MM.1S (cell line): ENCODE results near the gene CCDC40.

Experiments
- DNase-seq: peaks from one replicate; pipeline ENCODE4 v3.0.0-alpha.2; 2015
- H2AFZ ChIP-seq: fragments of 300-600 bp; sonication (generic); 2 replicates; pipeline ENCODE4 v1.6.0; 2016; ENCODE audit warnings: antibody characterized with exemption, low read length
- H3F3A ChIP-seq: fragments of 300-600 bp; sonication (generic); 2 replicates; pipeline ENCODE4 v1.6.1; 2016; ENCODE audit warnings: mild to moderate bottlenecking, antibody characterized with exemption, low read length, moderate library complexity, mixed read lengths; ENCODE audit not compliant: insufficient read depth
- H3K27ac ChIP-seq: fragments of 300-600 bp; sonication (generic); 2 replicates; pipeline ENCODE4 v1.5.1; 2016; ENCODE audit warnings: mild to moderate bottlenecking, low read length
- H3K27me3 ChIP-seq: fragments of 300-600 bp; sonication (generic); replicated peaks from 2 replicates; pipeline ENCODE4 v1.6.0; 2016; ENCODE audit warnings: low read length; ENCODE audit not compliant: insufficient read depth
- H3K36me3 ChIP-seq: fragments of 300-600 bp; sonication (generic); replicated peaks from 2 replicates; pipeline ENCODE4 v1.6.1; 2016; ENCODE audit warnings: mild to moderate bottlenecking, low read length, mixed read lengths; ENCODE audit not compliant: insufficient read depth
- H3K4me1 ChIP-seq: fragments of 300-600 bp; sonication (generic); 2 replicates; pipeline ENCODE4 v1.6.1; 2016; ENCODE audit warnings: low read length, mixed read lengths
- H3K4me2 ChIP-seq: fragments of 300-600 bp; sonication (generic); 2 replicates; pipeline ENCODE4 v1.6.0; 2016; ENCODE audit warnings: low read depth, low read length
- H3K4me3 ChIP-seq: fragments of 300-600 bp; sonication (generic); 2 replicates; pipeline ENCODE4 v1.5.1; 2016; ENCODE audit warnings: low read length, mixed read lengths
- H3K79me2 ChIP-seq: fragments of 300-600 bp; sonication (generic); 2 replicates; pipeline ENCODE4 v1.6.1; 2016; ENCODE audit warnings: mixed run types, low read length, mixed read lengths
- H3K9ac ChIP-seq: fragments of 300-600 bp; sonication (generic); 2 replicates; pipeline ENCODE4 v1.6.1; 2016; ENCODE audit warnings: low read length, mixed read lengths
- H3K9me2 ChIP-seq: fragments of 300-600 bp; sonication (generic); replicated peaks from 2 replicates; pipeline ENCODE4 v1.6.1; 2016; ENCODE audit warnings: mild to moderate bottlenecking, low read length, mixed read lengths; ENCODE audit not compliant: insufficient read depth
- H3K9me3 ChIP-seq: fragments of 300-600 bp; sonication (generic); replicated peaks from 2 replicates; pipeline ENCODE4 v1.6.1; 2016; ENCODE audit warnings: mild to moderate bottlenecking, low read length, mixed read lengths; ENCODE audit not compliant: insufficient read depth
- H4K20me1 ChIP-seq: fragments of 300-600 bp; sonication (generic); 2 replicates; pipeline ENCODE4 v1.6.1; 2016; ENCODE audit warnings: mild to moderate bottlenecking, low read length, moderate library complexity, mixed read lengths; ENCODE audit not compliant: insufficient read depth
- CTCF ChIP-seq: fragments of 300-600 bp; sonication (generic); IDR thresholded peaks from 2 replicates; pipeline ENCODE4 v1.5.1; 2016; ENCODE audit warnings: antibody characterized with exemption, low read length, mixed read lengths
- EZH2 ChIP-seq: fragments of 300-600 bp; sonication (generic); optimal IDR thresholded peaks from 2 replicates; pipeline ENCODE3; 2017; ENCODE audit warnings: low read depth, mild to moderate bottlenecking, antibody characterized with exemption, low read length, mixed read lengths
- EZH2phosphoT487 ChIP-seq: fragments of 300-600 bp; sonication (generic); IDR thresholded peaks from 2 replicates; pipeline ENCODE4 v1.6.1; 2018; ENCODE audit warnings: antibody characterized with exemption, low read length

Gene CCDC40

DNA sequence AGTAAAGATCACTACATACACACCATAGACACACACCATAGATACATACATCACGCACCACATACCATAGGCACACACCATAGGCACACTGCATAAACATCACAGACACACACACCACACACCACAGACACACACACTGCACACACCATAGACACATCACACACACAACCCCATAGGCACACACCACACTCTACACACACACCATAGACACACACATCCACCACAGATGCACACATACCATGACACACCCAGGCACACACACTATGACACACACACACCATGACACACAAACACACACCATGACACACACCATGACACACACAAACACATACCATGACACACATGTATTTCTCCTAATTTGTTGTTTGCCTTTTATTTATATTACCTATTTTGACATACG, 14.8 kb upstream of the CCDC40 start:
- Histone ChIP-seq H4K20me1 (no peaks in the 10 kb centered on the region), H3K9me3 (no peaks in the 10 kb centered on the region), H3K4me3 (no peak overlapping the region), H3K27ac (no peak overlapping the region), H3K27me3 (peaks cover 62% of the 10 kb centered on the region), H2AFZ (no peak overlapping the region), H3K36me3 (no peaks in the 10 kb centered on the region), H3K9me2 (no peaks in the 10 kb centered on the region), H3K4me1 (no peaks in the 10 kb centered on the region), H3F3A (peaks cover 3% of the 10 kb centered on the region; the same call in 1 of the 2 replicates), H3K9ac (no peak overlapping the region), H3K4me2 (no peak overlapping the region), H3K79me2 (no peaks in the 10 kb centered on the region)
- no peak for TF ChIP-seq EZH2phosphoT487
- DNase-seq: no peak

GRCh38 chr17:80023481-80024205, 12.8 kb upstream of the CCDC40 start:
- H3K9me3 ChIP-seq: no peaks in the 10 kb centered on the region
- no peak for DNase-seq
- H3K9ac ChIP-seq: no peak overlapping the region
- no peak overlapping the region for H3K4me3 ChIP-seq
- no peak for TF ChIP-seq EZH2phosphoT487
- no peak for TF ChIP-seq EZH2
- no peak for TF ChIP-seq CTCF
- H3K4me2 ChIP-seq: no peak overlapping the region
- H3K27ac ChIP-seq: no peak overlapping the region
- H2AFZ ChIP-seq: no peak overlapping the region
- peaks cover 3% of the 10 kb centered on the region; the same call in 1 of the 2 replicates for H3F3A ChIP-seq
- no peaks in the 10 kb centered on the region for H3K79me2 ChIP-seq
- H3K36me3 ChIP-seq: no peaks in the 10 kb centered on the region
- H3K9me2 ChIP-seq: no peaks in the 10 kb centered on the region
- peaks cover 64% of the 10 kb centered on the region for H3K27me3 ChIP-seq
- H4K20me1 ChIP-seq: no peaks in the 10 kb centered on the region
- no peaks in the 10 kb centered on the region for H3K4me1 ChIP-seq

DNA sequence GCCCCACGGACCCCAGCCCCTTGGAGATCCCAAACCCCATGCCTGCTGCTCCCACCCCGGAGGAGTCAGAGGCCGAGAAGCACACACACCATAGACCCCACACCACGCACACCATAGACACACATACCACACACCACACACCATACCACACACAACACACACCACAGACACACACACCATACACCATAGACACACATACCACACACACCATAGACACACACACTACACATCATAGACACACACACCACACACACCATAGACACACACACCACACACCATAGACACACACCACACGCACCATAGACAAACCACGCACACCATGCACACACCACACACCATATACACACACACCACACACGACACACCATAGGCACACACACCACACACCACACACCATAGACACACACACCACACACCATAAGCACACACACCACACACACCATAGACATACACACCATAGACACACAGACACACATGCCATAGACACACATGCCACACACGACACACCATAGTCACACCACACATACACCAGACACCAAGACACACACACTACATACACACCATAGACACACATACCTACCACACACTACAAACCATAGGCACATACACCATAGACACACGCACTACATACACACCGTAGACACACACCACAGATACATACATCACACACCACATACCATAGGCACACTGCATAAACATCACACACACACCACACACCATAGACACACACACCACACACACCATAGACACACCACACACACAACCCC, 12.1 kb upstream of the CCDC40 start:
- H4K20me1 ChIP-seq: no peaks in the 10 kb centered on the region
- TF ChIP-seq EZH2 (no peak), EZH2phosphoT487 (no peak), CTCF (no peak)
- no peaks in the 10 kb centered on the region for H3K9me3 ChIP-seq
- no peak overlapping the region for H2AFZ ChIP-seq
- no peaks in the 10 kb centered on the region for H3K79me2 ChIP-seq
- no peak overlapping the region for H3K4me2 ChIP-seq
- no peak overlapping the region for H3K9ac ChIP-seq
- no peaks in the 10 kb centered on the region for H3K4me1 ChIP-seq
- peaks cover 64% of the 10 kb centered on the region for H3K27me3 ChIP-seq
- no peak overlapping the region for H3K27ac ChIP-seq
- H3F3A ChIP-seq: peaks cover 3% of the 10 kb centered on the region; the same call in 1 of the 2 replicates
- no peak for DNase-seq
- H3K36me3 ChIP-seq: no peaks in the 10 kb centered on the region
- no peak overlapping the region for H3K4me3 ChIP-seq
- no peaks in the 10 kb centered on the region for H3K9me2 ChIP-seq

- H3K4me3 ChIP-seq: no peak overlapping the region
- no peaks in the 10 kb centered on the region for H4K20me1 ChIP-seq
- H2AFZ ChIP-seq: no peak overlapping the region
- H3F3A ChIP-seq: no peaks in the 10 kb centered on the region
- H3K9me2 ChIP-seq: no peaks in the 10 kb centered on the region
- no peak overlapping the region for H3K4me2 ChIP-seq
- no peak for TF ChIP-seq CTCF
- no peak for TF ChIP-seq EZH2
- TF ChIP-seq EZH2phosphoT487: no peak
- no peaks in the 10 kb centered on the region for H3K9me3 ChIP-seq
- H3K27ac ChIP-seq: no peak overlapping the region
- H3K36me3 ChIP-seq: no peaks in the 10 kb centered on the region
- H3K27me3 ChIP-seq: peaks cover 64% of the 10 kb centered on the region
- H3K79me2 ChIP-seq: no peaks in the 10 kb centered on the region
- H3K9ac ChIP-seq: no peak overlapping the region
- no peaks in the 10 kb centered on the region for H3K4me1 ChIP-seq
- no peak for DNase-seq
These were observed 11.3 kb upstream of the CCDC40 start for GRCh38 chr17:80025140-80025539.
